ENCODE measurements around the gene TAL2.
A peak's percentile ranks its signal among the peaks of the same experiment; 100 is the strongest.
"Not testable (repeated sequence)": the region's sequence is repeated elsewhere in the genome, so short reads cannot be mapped to it uniquely, and the experiment has no call there.

The TAL2 gene

GRCh38 chr9:105676351-105676923 is 14.2 kb downstream of the TAL2 start:
- no peak for DNase-seq

- no peak for DNase-seq
Measured at GRCh38 chr9:105678163-105678562, 15.9 kb downstream of the TAL2 start.

- no peak for DNase-seq
Measured at GRCh38 chr9:105678781-105679180, 16.5 kb downstream of the TAL2 start.

GRCh38 chr9:105679257-105680022 is 17.2 kb downstream of the TAL2 start:
- no peak for DNase-seq

GRCh38 chr9:105681313-105681712 is 19.1 kb downstream of the TAL2 start:
- DNase-seq = no peak

- no peak for DNase-seq
Measured at GRCh38 chr9:105681724-105682123, 19.5 kb downstream of the TAL2 start.

- no peak for DNase-seq
Measured at GRCh38 chr9:105683688-105684275, 21.5 kb downstream of the TAL2 start.

GRCh38 chr9:105686936-105687335 is 24.7 kb downstream of the TAL2 start:
- DNase-seq = no peak

- no peak for DNase-seq
Measured at GRCh38 chr9:105690742-105691141, 28.5 kb downstream of the TAL2 start.

- DNase-seq = no peak
Measured at GRCh38 chr9:105693435-105694189, 31.4 kb downstream of the TAL2 start.

- DNase-seq = peak; percentile 74
Measured at GRCh38 chr9:105694190-105694847, 32.1 kb downstream of the TAL2 start, which contains the start of gene TMEM38B. Gene TMEM38B, plus strand, starts transcription at chr9:105694541. Its CDS starts 120 bp downstream, at chr9:105694661.

- peak; percentile 33 for DNase-seq
Measured at GRCh38 chr9:105694848-105695581, 32.8 kb downstream of the TAL2 start.

GRCh38 chr9:105696219-105696793 is 34.0 kb downstream of the TAL2 start:
- DNase-seq = no peak

- no peak for DNase-seq
Measured at GRCh38 chr9:105697871-105698270, 35.6 kb downstream of the TAL2 start.

GRCh38 chr9:105698348-105698870 is 36.2 kb downstream of the TAL2 start:
- no peak for DNase-seq

GRCh38 chr9:105700668-105701067 is 38.4 kb downstream of the TAL2 start:
- DNase-seq = no peak

GRCh38 chr9:105701145-105701544 is 38.9 kb downstream of the TAL2 start:
- no peak for DNase-seq

GRCh38 chr9:105702207-105702606 is 40.0 kb downstream of the TAL2 start:
- DNase-seq = no peak

GRCh38 chr9:105703638-105704037 is 41.4 kb downstream of the TAL2 start:
- DNase-seq = not testable (repeated sequence)

- DNase-seq = no peak
Measured at GRCh38 chr9:105706156-105706555, 43.9 kb downstream of the TAL2 start.

GRCh38 chr9:105708405-105708804 is 46.1 kb downstream of the TAL2 start:
- no peak for DNase-seq

- DNase-seq = no peak
Measured at GRCh38 chr9:105710638-105711037, 48.4 kb downstream of the TAL2 start.

Measured in activated CD4-positive, alpha-beta T cell treated with anti-CD3 and anti-CD28 coated beads, Interleukin-2, amount 50 U/mL, for 1 hour (primary cell).